Measurements from ENCODE around the gene RTP2.

GRCh38 chr3:187669675-187670504 is 32.5 kb downstream of the RTP2 start, which contains the start of gene SST:
- TF ChIP-seq POLR2AphosphoS5 (IDR thresholded peaks at IDR 0.05; ENCODE audit: borderline replicate concordance, low read depth, low read length) (no peak), EZH2 (IDR thresholded peaks at IDR 0.05) (no peak)

Measured in SK-N-MC (cell line).